GM23338 (cell line): ENCODE measurements around the gene VCL. TPM values are rescaled to one million over a fixed set of nuclear protein-coding genes. Genes with fewer than 3 reads are reported as not detected.
"Not testable (repeated sequence)": the region's sequence is repeated elsewhere in the genome, so short reads cannot be mapped to it uniquely, and the experiment has no call there.

Source experiments
- ATAC-seq: fragments of 200-7000 bp; cut with Tn5 transposase; 3 replicates; pipeline ENCODE4 v1.9.1; 2020
- DNase-seq: peaks from one replicate; pipeline ENCODE4 v3.0.0-alpha.2; 2015; ENCODE audit warnings: low spot score
- H2AFZ ChIP-seq: fragments of 200-600 bp; sonication (generic); 2 replicates; pipeline ENCODE4 v1.8.0; 2016; ENCODE audit warnings: antibody characterized with exemption, mild to moderate bottlenecking, moderate library complexity
- H3F3A ChIP-seq: fragments of 200-600 bp; sonication (generic); replicated peaks from 2 replicates; pipeline ENCODE4 v1.8.0; 2017; ENCODE audit warnings: antibody characterized with exemption, mixed run types, low read depth
- H3K27ac ChIP-seq: fragments of 200-600 bp; sonication (generic); 2 replicates; pipeline ENCODE4 v1.6.1; 2016; ENCODE audit warnings: low read depth
- H3K27me3 ChIP-seq: fragments of 200-600 bp; sonication (generic); 2 replicates; pipeline ENCODE4 v1.8.0; 2016; ENCODE audit warnings: mild to moderate bottlenecking, mixed run types, moderate library complexity; ENCODE audit not compliant: insufficient read depth
- H3K36me3 ChIP-seq: fragments of 200-600 bp; sonication (generic); 2 replicates; pipeline ENCODE4 v1.8.0; 2016; ENCODE audit warnings: mild to moderate bottlenecking; ENCODE audit not compliant: insufficient read depth
- H3K4me1 ChIP-seq: fragments of 200-600 bp; sonication (generic); 2 replicates; pipeline ENCODE4 v1.8.0; 2016; ENCODE audit warnings: mild to moderate bottlenecking, moderate library complexity; ENCODE audit not compliant: insufficient read depth
- H3K4me2 ChIP-seq: fragments of 200-600 bp; sonication (generic); 2 replicates; pipeline ENCODE4 v1.7.1; 2017; ENCODE audit warnings: mixed run types
- H3K4me3 ChIP-seq: fragments of 200-600 bp; sonication (generic); 2 replicates; pipeline ENCODE4 v1.6.1; 2016; ENCODE audit warnings: mixed run types
- H3K79me2 ChIP-seq: fragments of 200-600 bp; sonication (generic); replicated peaks from 2 replicates; pipeline ENCODE4 v1.8.0; 2017; ENCODE audit warnings: mild to moderate bottlenecking; ENCODE audit not compliant: insufficient read depth
- H3K9me2 ChIP-seq: fragments of 200-600 bp; sonication (generic); 2 replicates; pipeline ENCODE4 v1.8.0; 2017; ENCODE audit not compliant: insufficient read depth
- H4K20me1 ChIP-seq: fragments of 200-600 bp; sonication (generic); replicated peaks from 2 replicates; pipeline ENCODE4 v1.8.0; 2017; ENCODE audit warnings: mild to moderate bottlenecking; ENCODE audit not compliant: insufficient read depth
- H3K27ac Mint-ChIP-seq: 2 replicates; pipeline ENCODE4 v1.8.0; 2020; ENCODE audit warnings: inconsistent platforms, mild to moderate bottlenecking, moderate library complexity, mixed read lengths
- H3K27me3 Mint-ChIP-seq: 3 replicates; pipeline ENCODE4 v1.8.0; 2022; ENCODE audit warnings: low read depth, mild to moderate bottlenecking, moderate library complexity, mixed read lengths, inconsistent platforms; ENCODE audit not compliant: insufficient read depth, poor library complexity
- H3K36me3 Mint-ChIP-seq: 3 replicates; pipeline ENCODE4 v1.8.0; 2021; ENCODE audit warnings: low read depth, mild to moderate bottlenecking, inconsistent platforms, moderate library complexity, mixed read lengths
- H3K4me1 Mint-ChIP-seq: 3 replicates; pipeline ENCODE4 v1.8.0; 2020; ENCODE audit warnings: mild to moderate bottlenecking, inconsistent platforms, mixed read lengths
- H3K4me3 Mint-ChIP-seq: 3 replicates; pipeline ENCODE4 v1.8.0; 2021; ENCODE audit warnings: moderate library complexity, mild to moderate bottlenecking, inconsistent platforms, mixed read lengths
- H3K9me3 Mint-ChIP-seq: 3 replicates; pipeline ENCODE4 v1.8.0; 2020; ENCODE audit warnings: moderate library complexity, mild to moderate bottlenecking, inconsistent platforms, mixed read lengths
- CREB1 ChIP-seq: fragments of 250-450 bp; sonication (Bioruptor Pico); IDR thresholded peaks from 2 replicates; pipeline ENCODE4 v1.5.0; 2020; ENCODE audit warnings: low read depth, mild to moderate bottlenecking, moderate library complexity
- EZH2 ChIP-seq: fragments of 200-600 bp; sonication (generic); IDR thresholded peaks from one replicate; pipeline ENCODE4 v1.8.0; 2017; ENCODE audit warnings: antibody characterized with exemption, mild to moderate bottlenecking, low read depth; ENCODE audit not compliant: unreplicated experiment
- EZH2phosphoT487 ChIP-seq: fragments of 200-600 bp; sonication (generic); IDR thresholded peaks from one replicate; pipeline ENCODE4 v1.8.1; 2018; ENCODE audit warnings: antibody characterized with exemption; ENCODE audit not compliant: unreplicated experiment
- POLR2AphosphoS5 ChIP-seq: IDR thresholded peaks from 2 replicates; pipeline ENCODE4 v1.6.1; 2016; ENCODE audit warnings: antibody characterized with exemption, low read depth
- STAT1 ChIP-seq: IDR thresholded peaks from one replicate; pipeline ENCODE4 v1.6.1; 2016; ENCODE audit warnings: antibody characterized with exemption; ENCODE audit not compliant: unreplicated experiment
- ZNF114 ChIP-seq: fragments of 250-450 bp; sonication (Bioruptor Pico); IDR thresholded peaks from 2 replicates; pipeline ENCODE4 v1.5.0; 2020; ENCODE audit warnings: mild to moderate bottlenecking, moderate library complexity
- polyA plus RNA-seq: library from polyadenylated mRNA; unstranded; fragments of >200 nt; fragmentation: Nextera tagmentation; extraction: Ambion mirVana; gene quantifications from 2 replicates; pipeline ENCODE4 v1.2.1, GENCODE V29; 2016
- total RNA-seq: library from RNA; depleted of rRNA; stranded (reverse); fragments of >200 nt; shearing (Covaris generic); gene quantifications from 2 replicates; pipeline ENCODE4 v1.2.3, GENCODE V29; 2014
- TF ChIP-seq, protein P1 (sequence below): IDR thresholded peaks from one replicate; pipeline ENCODE4 v1.6.1; 2018; ENCODE audit warnings: antibody characterized with exemption; ENCODE audit not compliant: unreplicated experiment
- TF ChIP-seq, protein P2 (sequence below): fragments of 250-450 bp; sonication (Bioruptor Pico); IDR thresholded peaks from 2 replicates; pipeline ENCODE4 v1.5.0; 2020; ENCODE audit warnings: mild to moderate bottlenecking, moderate library complexity
- TF ChIP-seq, protein P3 (sequence below): IDR thresholded peaks from 2 replicates; pipeline ENCODE4 v1.6.1; 2016; ENCODE audit warnings: antibody characterized with exemption

VCL gene
- total and polyA plus RNA-seq, 2 experiments from 2014 or later = 60.7 to 254 TPM

DNA sequence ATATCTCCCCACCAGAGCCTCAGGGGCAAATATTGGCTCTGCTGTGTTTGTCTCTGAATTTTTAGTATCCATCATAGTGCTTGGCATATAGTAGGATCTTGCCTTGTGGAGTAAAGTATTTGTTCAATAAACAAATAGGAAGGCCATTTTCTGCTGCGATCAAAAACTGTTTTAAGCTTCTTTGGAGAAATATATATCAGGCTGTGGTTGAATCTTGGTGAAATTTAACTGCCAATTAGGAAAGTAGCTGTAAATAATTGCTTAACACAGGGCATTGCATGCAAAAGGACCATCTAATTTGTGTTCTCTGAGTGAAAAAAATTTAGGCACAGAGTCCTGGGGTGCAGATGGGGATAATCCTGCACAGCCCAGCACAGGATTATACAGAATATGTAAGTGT lies 15.1 kb downstream of the VCL start:
- H3K9me3 Mint-ChIP-seq = no peaks in the 10 kb centered on the region
- H3K4me3 Mint-ChIP-seq = no peak overlapping the region
- TF ChIP-seq CREB1 (CRISPR knock-in tag) = no peak
- TF ChIP-seq, protein P1, sequence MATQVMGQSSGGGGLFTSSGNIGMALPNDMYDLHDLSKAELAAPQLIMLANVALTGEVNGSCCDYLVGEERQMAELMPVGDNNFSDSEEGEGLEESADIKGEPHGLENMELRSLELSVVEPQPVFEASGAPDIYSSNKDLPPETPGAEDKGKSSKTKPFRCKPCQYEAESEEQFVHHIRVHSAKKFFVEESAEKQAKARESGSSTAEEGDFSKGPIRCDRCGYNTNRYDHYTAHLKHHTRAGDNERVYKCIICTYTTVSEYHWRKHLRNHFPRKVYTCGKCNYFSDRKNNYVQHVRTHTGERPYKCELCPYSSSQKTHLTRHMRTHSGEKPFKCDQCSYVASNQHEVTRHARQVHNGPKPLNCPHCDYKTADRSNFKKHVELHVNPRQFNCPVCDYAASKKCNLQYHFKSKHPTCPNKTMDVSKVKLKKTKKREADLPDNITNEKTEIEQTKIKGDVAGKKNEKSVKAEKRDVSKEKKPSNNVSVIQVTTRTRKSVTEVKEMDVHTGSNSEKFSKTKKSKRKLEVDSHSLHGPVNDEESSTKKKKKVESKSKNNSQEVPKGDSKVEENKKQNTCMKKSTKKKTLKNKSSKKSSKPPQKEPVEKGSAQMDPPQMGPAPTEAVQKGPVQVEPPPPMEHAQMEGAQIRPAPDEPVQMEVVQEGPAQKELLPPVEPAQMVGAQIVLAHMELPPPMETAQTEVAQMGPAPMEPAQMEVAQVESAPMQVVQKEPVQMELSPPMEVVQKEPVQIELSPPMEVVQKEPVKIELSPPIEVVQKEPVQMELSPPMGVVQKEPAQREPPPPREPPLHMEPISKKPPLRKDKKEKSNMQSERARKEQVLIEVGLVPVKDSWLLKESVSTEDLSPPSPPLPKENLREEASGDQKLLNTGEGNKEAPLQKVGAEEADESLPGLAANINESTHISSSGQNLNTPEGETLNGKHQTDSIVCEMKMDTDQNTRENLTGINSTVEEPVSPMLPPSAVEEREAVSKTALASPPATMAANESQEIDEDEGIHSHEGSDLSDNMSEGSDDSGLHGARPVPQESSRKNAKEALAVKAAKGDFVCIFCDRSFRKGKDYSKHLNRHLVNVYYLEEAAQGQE = no peak
- TF ChIP-seq POLR2AphosphoS5 = no peak
- TF ChIP-seq, protein P2, sequence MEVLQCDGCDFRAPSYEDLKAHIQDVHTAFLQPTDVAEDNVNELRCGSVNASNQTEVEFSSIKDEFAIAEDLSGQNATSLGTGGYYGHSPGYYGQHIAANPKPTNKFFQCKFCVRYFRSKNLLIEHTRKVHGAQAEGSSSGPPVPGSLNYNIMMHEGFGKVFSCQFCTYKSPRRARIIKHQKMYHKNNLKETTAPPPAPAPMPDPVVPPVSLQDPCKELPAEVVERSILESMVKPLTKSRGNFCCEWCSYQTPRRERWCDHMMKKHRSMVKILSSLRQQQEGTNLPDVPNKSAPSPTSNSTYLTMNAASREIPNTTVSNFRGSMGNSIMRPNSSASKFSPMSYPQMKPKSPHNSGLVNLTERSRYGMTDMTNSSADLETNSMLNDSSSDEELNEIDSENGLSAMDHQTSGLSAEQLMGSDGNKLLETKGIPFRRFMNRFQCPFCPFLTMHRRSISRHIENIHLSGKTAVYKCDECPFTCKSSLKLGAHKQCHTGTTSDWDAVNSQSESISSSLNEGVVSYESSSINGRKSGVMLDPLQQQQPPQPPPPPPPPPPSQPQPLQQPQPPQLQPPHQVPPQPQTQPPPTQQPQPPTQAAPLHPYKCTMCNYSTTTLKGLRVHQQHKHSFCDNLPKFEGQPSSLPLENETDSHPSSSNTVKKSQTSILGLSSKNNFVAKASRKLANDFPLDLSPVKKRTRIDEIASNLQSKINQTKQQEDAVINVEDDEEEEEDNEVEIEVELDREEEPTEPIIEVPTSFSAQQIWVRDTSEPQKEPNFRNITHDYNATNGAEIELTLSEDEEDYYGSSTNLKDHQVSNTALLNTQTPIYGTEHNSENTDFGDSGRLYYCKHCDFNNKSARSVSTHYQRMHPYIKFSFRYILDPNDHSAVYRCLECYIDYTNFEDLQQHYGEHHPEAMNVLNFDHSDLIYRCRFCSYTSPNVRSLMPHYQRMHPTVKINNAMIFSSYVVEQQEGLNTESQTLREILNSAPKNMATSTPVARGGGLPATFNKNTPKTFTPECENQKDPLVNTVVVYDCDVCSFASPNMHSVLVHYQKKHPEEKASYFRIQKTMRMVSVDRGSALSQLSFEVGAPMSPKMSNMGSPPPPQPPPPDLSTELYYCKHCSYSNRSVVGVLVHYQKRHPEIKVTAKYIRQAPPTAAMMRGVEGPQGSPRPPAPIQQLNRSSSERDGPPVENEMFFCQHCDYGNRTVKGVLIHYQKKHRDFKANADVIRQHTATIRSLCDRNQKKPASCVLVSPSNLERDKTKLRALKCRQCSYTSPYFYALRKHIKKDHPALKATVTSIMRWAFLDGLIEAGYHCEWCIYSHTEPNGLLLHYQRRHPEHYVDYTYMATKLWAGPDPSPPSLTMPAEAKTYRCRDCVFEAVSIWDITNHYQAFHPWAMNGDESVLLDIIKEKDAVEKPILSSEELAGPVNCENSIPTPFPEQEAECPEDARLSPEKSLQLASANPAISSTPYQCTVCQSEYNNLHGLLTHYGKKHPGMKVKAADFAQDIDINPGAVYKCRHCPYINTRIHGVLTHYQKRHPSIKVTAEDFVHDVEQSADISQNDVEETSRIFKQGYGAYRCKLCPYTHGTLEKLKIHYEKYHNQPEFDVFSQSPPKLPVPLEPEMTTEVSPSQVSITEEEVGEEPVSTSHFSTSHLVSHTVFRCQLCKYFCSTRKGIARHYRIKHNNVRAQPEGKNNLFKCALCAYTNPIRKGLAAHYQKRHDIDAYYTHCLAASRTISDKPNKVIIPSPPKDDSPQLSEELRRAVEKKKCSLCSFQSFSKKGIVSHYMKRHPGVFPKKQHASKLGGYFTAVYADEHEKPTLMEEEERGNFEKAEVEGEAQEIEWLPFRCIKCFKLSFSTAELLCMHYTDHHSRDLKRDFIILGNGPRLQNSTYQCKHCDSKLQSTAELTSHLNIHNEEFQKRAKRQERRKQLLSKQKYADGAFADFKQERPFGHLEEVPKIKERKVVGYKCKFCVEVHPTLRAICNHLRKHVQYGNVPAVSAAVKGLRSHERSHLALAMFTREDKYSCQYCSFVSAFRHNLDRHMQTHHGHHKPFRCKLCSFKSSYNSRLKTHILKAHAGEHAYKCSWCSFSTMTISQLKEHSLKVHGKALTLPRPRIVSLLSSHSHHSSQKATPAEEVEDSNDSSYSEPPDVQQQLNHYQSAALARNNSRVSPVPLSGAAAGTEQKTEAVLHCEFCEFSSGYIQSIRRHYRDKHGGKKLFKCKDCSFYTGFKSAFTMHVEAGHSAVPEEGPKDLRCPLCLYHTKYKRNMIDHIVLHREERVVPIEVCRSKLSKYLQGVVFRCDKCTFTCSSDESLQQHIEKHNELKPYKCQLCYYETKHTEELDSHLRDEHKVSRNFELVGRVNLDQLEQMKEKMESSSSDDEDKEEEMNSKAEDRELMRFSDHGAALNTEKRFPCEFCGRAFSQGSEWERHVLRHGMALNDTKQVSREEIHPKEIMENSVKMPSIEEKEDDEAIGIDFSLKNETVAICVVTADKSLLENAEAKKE (CRISPR knock-in tag) = no peak
- no peak for TF ChIP-seq ZNF114 (CRISPR knock-in tag)
- TF ChIP-seq, protein P3, sequence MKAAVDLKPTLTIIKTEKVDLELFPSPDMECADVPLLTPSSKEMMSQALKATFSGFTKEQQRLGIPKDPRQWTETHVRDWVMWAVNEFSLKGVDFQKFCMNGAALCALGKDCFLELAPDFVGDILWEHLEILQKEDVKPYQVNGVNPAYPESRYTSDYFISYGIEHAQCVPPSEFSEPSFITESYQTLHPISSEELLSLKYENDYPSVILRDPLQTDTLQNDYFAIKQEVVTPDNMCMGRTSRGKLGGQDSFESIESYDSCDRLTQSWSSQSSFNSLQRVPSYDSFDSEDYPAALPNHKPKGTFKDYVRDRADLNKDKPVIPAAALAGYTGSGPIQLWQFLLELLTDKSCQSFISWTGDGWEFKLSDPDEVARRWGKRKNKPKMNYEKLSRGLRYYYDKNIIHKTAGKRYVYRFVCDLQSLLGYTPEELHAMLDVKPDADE = no peak
- TF ChIP-seq EZH2phosphoT487 = no peak
- no peak for TF ChIP-seq STAT1
- TF ChIP-seq EZH2 = no peak
- H3K27ac ChIP-seq = no peak overlapping the region
- H2AFZ ChIP-seq = no peak overlapping the region
- no peak for DNase-seq
- H3K27ac Mint-ChIP-seq = peak overlapping the region; percentile 29; the same call in 1 of the 2 replicates
- no peaks in the 10 kb centered on the region for H3K36me3 ChIP-seq
- peaks cover 97% of the 10 kb centered on the region for H3K79me2 ChIP-seq
- peaks cover 40% of the 10 kb centered on the region for H3K4me1 Mint-ChIP-seq
- H3F3A ChIP-seq = peaks cover 3% of the 10 kb centered on the region; the same call in 1 of the 2 replicates
- no peak overlapping the region for H3K4me2 ChIP-seq
- H3K27me3 ChIP-seq = no peaks in the 10 kb centered on the region
- no peak for ATAC-seq
- H3K4me3 ChIP-seq = no peak overlapping the region
- H3K36me3 Mint-ChIP-seq = peaks cover 37% of the 10 kb centered on the region; the same call in 2 of the 3 replicates
- H4K20me1 ChIP-seq = peaks cover 67% of the 10 kb centered on the region
- H3K27me3 Mint-ChIP-seq = peaks cover 11% of the 10 kb centered on the region
- H3K9me2 ChIP-seq = no peaks in the 10 kb centered on the region
- H3K4me1 ChIP-seq = peaks cover 29% of the 10 kb centered on the region

DNA sequence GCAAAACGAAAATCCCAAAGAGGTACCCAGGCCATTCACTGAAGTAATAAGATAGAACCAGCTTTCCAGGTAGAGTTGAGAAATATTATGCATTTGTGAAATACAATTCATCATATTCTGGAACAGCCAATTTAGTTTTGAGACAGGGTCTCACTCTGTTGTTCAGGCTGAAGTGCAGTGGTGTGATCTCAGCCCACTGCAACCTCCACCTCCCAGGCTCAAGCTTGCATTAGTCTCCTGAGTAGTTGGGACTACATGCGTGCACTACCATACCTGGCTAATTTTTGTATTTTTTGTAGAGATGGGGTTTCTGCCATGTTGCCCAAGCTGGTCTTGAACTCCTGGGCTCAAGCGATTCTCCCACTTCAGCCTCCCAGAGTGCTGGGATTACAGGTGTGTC lies 16.7 kb downstream of the VCL start:
- peaks cover 42% of the 10 kb centered on the region for H3K4me1 Mint-ChIP-seq
- not testable (repeated sequence) for H3K27ac Mint-ChIP-seq, H3F3A ChIP-seq, H3K9me2 ChIP-seq, DNase-seq, H3K4me2 ChIP-seq, H3K36me3 ChIP-seq, H2AFZ ChIP-seq, H3K4me3 Mint-ChIP-seq, H3K9me3 Mint-ChIP-seq, H3K27me3 ChIP-seq, H3K4me3 ChIP-seq, ATAC-seq
- peaks cover 12% of the 10 kb centered on the region for H3K27me3 Mint-ChIP-seq
- Histone ChIP-seq H4K20me1 (peaks cover 69% of the 10 kb centered on the region), H3K79me2 (peaks cover 96% of the 10 kb centered on the region), H3K27ac (0 out of 2 replicates have a peak overlapping the region, but pooled peaks have one; percentile 29), H3K4me1 (peaks cover 40% of the 10 kb centered on the region)
- peaks cover 33% of the 10 kb centered on the region; the same call in 2 of the 3 replicates for H3K36me3 Mint-ChIP-seq
